Stomach (tissue), 4 donors: ENCODE data around the gene PRR16.

Experiments used
- CTCF ChIP-seq, 7 experiments: fragments of 450-650 bp in 4 of 7; fragments of 200-600 bp in 3 of 7; sonication (generic) in 3 of 7; IDR thresholded peaks; one replicate each; pipeline ENCODE4 v1.5.1; 2016 to 2019; ENCODE audit warnings: antibody characterized with exemption in 7 of 7, control low read depth in 2 of 7, mild to moderate bottlenecking in 1 of 7
- EP300 ChIP-seq: sonication (generic); formaldehyde crosslinking; IDR thresholded peaks from one replicate; pipeline ENCODE4 v1.6.1; 2017; ENCODE audit warnings: antibody characterized with exemption
- POLR2A ChIP-seq, 4 donors: fragments of 450-650 bp; IDR thresholded peaks; one replicate each; pipeline ENCODE4 v1.6.1; 2016; ENCODE audit warnings: antibody characterized with exemption in 4 of 4, control low read depth in 2 of 4, mild to moderate bottlenecking in 1 of 4, moderate library complexity in 1 of 4
- POLR2AphosphoS5 ChIP-seq, 3 donors: sonication (generic); formaldehyde crosslinking; IDR thresholded peaks; one replicate each; pipeline ENCODE4 v1.6.1; 2016; ENCODE audit warnings: antibody characterized with exemption in 3 of 3

GRCh38 chr5:120706877-120707276, 242.8 kb downstream of the PRR16 start:
- TF ChIP-seq POLR2A (IDR thresholded peaks at IDR 0.05) (no peak), CTCF (IDR thresholded peaks at IDR 0.05) (no peak), POLR2AphosphoS5 (IDR thresholded peaks at IDR 0.05) (no peak), EP300 (no peak)
